Measurements from ENCODE around the gene DUS2.

GRCh38 chr16:68083239-68083781 is 60.2 kb downstream of the DUS2 start:
- TF ChIP-seq POLR2AphosphoS5 (IDR thresholded peaks at IDR 0.05; ENCODE audit: low read depth, low read length) (no peak), CTCF (IDR thresholded peaks at IDR 0.05) (no peak)

Data from Panc1 (cell line).